ENCODE data around the gene FOXP2. TPM values are rescaled to one million over a fixed set of nuclear protein-coding genes. Genes with fewer than 3 reads are reported as not detected.

Gene FOXP2
- total RNA-seq, 1 experiment from 2014 or later, result not detected

- no peak overlapping the region for H3K27ac Mint-ChIP-seq (ENCODE audit: unreplicated experiment)
- intact Hi-C loops (cut with micrococcal nuclease; ENCODE audit: unreplicated experiment), result no loop called here
- BruUV-seq (replicated peaks), result no TSS peak
- Histone ChIP-seq H3K4me1 (no peaks in the 10 kb centered on the region), H3K27me3 (replicated peaks; ENCODE audit: control insufficient read depth, insufficient read depth, low read length) (no peaks in the 10 kb centered on the region; the same call in 1 of the 2 replicates), H3K4me3 (ENCODE audit: low read depth, low read length) (no peak overlapping the region), H3K9me3 (no peaks in the 10 kb centered on the region), H3K36me3 (ENCODE audit: control insufficient read depth, insufficient read depth, low read length) (no peaks in the 10 kb centered on the region)
- POLR2A ChIA-PET, result no interaction called here
- CTCF ChIA-PET, result no interaction called here
- no peaks in the 10 kb centered on the region for H3K36me3 Mint-ChIP-seq (ENCODE audit: insufficient read depth, unreplicated experiment)
- no peak overlapping the region for H3K4me3 Mint-ChIP-seq (ENCODE audit: unreplicated experiment)
- no peak for TF ChIP-seq CTCF (IDR thresholded peaks at IDR 0.05; ENCODE audit: insufficient read depth in 1 of 2, low read depth in 1 of 2, low read length in 1 of 2, severe bottlenecking in 1 of 2, unreplicated experiment in 1 of 2)
- H3K4me1 Mint-ChIP-seq (ENCODE audit: low read depth, unreplicated experiment), result no peaks in the 10 kb centered on the region
- no peaks in the 10 kb centered on the region for H3K9me3 Mint-ChIP-seq (ENCODE audit: unreplicated experiment)
- peaks cover 11% of the 10 kb centered on the region for H3K27me3 Mint-ChIP-seq (ENCODE audit: insufficient read depth, unreplicated experiment)
- no peak for DNase-seq
Measured at GRCh38 chr7:114649689-114650088, 235.1 kb downstream of the FOXP2 start.

GRCh38 chr7:114650491-114650890, 235.9 kb downstream of the FOXP2 start:
- Histone ChIP-seq H3K36me3 (ENCODE audit: control insufficient read depth, insufficient read depth, low read length) (no peaks in the 10 kb centered on the region), H3K9me3 (no peaks in the 10 kb centered on the region), H3K4me1 (no peaks in the 10 kb centered on the region), H3K4me3 (ENCODE audit: low read depth, low read length) (no peak overlapping the region), H3K27me3 (replicated peaks; ENCODE audit: control insufficient read depth, insufficient read depth, low read length) (no peaks in the 10 kb centered on the region; the same call in 1 of the 2 replicates)
- Mint-ChIP-seq H3K9me3 (ENCODE audit: unreplicated experiment) (no peaks in the 10 kb centered on the region), H3K36me3 (ENCODE audit: insufficient read depth, unreplicated experiment) (no peaks in the 10 kb centered on the region), H3K4me1 (ENCODE audit: low read depth, unreplicated experiment) (no peaks in the 10 kb centered on the region), H3K27me3 (ENCODE audit: insufficient read depth, unreplicated experiment) (peaks cover 11% of the 10 kb centered on the region), H3K27ac (ENCODE audit: unreplicated experiment) (no peak overlapping the region), H3K4me3 (ENCODE audit: unreplicated experiment) (no peak overlapping the region)
- TF ChIP-seq CTCF (IDR thresholded peaks at IDR 0.05; ENCODE audit: insufficient read depth in 1 of 2, low read depth in 1 of 2, low read length in 1 of 2, severe bottlenecking in 1 of 2, unreplicated experiment in 1 of 2), result no peak
- CTCF ChIA-PET, result no interaction called here
- intact Hi-C loops (cut with micrococcal nuclease; ENCODE audit: unreplicated experiment), result no loop called here
- DNase-seq, result no peak
- POLR2A ChIA-PET, result no interaction called here
- BruUV-seq (replicated peaks), result no TSS peak

- Histone ChIP-seq H3K4me1 (no peaks in the 10 kb centered on the region), H3K27me3 (replicated peaks; ENCODE audit: control insufficient read depth, insufficient read depth, low read length) (no peaks in the 10 kb centered on the region; the same call in 1 of the 2 replicates), H3K9me3 (no peaks in the 10 kb centered on the region), H3K36me3 (ENCODE audit: control insufficient read depth, insufficient read depth, low read length) (no peaks in the 10 kb centered on the region), H3K4me3 (ENCODE audit: low read depth, low read length) (no peak overlapping the region)
- H3K36me3 Mint-ChIP-seq (ENCODE audit: insufficient read depth, unreplicated experiment), result no peaks in the 10 kb centered on the region
- BruUV-seq (replicated peaks), result no TSS peak
- intact Hi-C loops (cut with micrococcal nuclease; ENCODE audit: unreplicated experiment), result no loop called here
- TF ChIP-seq CTCF (IDR thresholded peaks at IDR 0.05; ENCODE audit: insufficient read depth in 1 of 2, low read depth in 1 of 2, low read length in 1 of 2, severe bottlenecking in 1 of 2, unreplicated experiment in 1 of 2), result no peak
- peaks cover 11% of the 10 kb centered on the region for H3K27me3 Mint-ChIP-seq (ENCODE audit: insufficient read depth, unreplicated experiment)
- H3K4me1 Mint-ChIP-seq (ENCODE audit: low read depth, unreplicated experiment), result no peaks in the 10 kb centered on the region
- CTCF ChIA-PET, result no interaction called here
- POLR2A ChIA-PET, result no interaction called here
- no peaks in the 10 kb centered on the region for H3K9me3 Mint-ChIP-seq (ENCODE audit: unreplicated experiment)
- DNase-seq, result no peak
- H3K27ac Mint-ChIP-seq (ENCODE audit: unreplicated experiment), result no peak overlapping the region
- no peak overlapping the region for H3K4me3 Mint-ChIP-seq (ENCODE audit: unreplicated experiment)
Measured at GRCh38 chr7:114652041-114652440, 237.4 kb downstream of the FOXP2 start.

All from Caco-2 (cell line).